HepG2 (cell line): ENCODE data around the gene ASTN2.

Source experiments
- AFF4 ChIP-seq: sonication (generic); formaldehyde crosslinking; IDR thresholded peaks from 2 replicates; pipeline ENCODE4 v1.4.0; 2020; ENCODE audit warnings: missing genetic modification reagents
- BHLHE40 ChIP-seq: IDR thresholded peaks from 2 replicates; pipeline ENCODE4 v1.6.1; 2011; ENCODE audit warnings: low read length, improper control_type of control experiment
- CREB3 ChIP-seq: sonication (generic); formaldehyde crosslinking; IDR thresholded peaks from 2 replicates; pipeline ENCODE4 v1.5.0; 2020; ENCODE audit warnings: missing genetic modification reagents
- DNMT3B ChIP-seq: conservative IDR thresholded peaks from 2 replicates; pipeline ENCODE4 v1.6.1; 2016; ENCODE audit warnings: missing biosample characterization, control low read depth
- EP300 ChIP-seq, 3 experiments: sonication (generic) in 1 of 3; formaldehyde crosslinking in 1 of 3; IDR thresholded peaks; 2 replicates each; pipeline versions ENCODE4 v1.5.1 to v1.6.1; 2011 to 2020; ENCODE audit warnings: low read depth in 2 of 3, low read length in 2 of 3, borderline replicate concordance in 1 of 3, improper control_type of control experiment in 1 of 3, mild to moderate bottlenecking in 1 of 3, missing genetic modification reagents in 1 of 3, moderate library complexity in 1 of 3
- ZNF34 ChIP-seq: sonication (generic); formaldehyde crosslinking; IDR thresholded peaks from 2 replicates; pipeline ENCODE4 v1.4.0; 2020; ENCODE audit warnings: mild to moderate bottlenecking, missing genetic modification reagents, borderline replicate concordance
- ZSCAN31 ChIP-seq: sonication (generic); formaldehyde crosslinking; IDR thresholded peaks from 2 replicates; pipeline ENCODE4 v1.5.0; 2020; ENCODE audit warnings: low read depth, mild to moderate bottlenecking, missing genetic modification reagents
- TF ChIP-seq, protein P1 (sequence below), 2 experiments: fragments of 450-650 bp in 1 of 2; sonication (generic) in 1 of 2; formaldehyde crosslinking; IDR thresholded peaks; 2 replicates each; pipeline versions ENCODE4 v1.5.0 to v1.8.0; 2020 to 2022; ENCODE audit warnings: mild to moderate bottlenecking in 1 of 2, missing genetic modification reagents in 1 of 2
- TF ChIP-seq, protein P2 (sequence below): sonication (generic); formaldehyde crosslinking; IDR thresholded peaks from 2 replicates; pipeline ENCODE4 v1.9.0; 2021; ENCODE audit warnings: missing genetic modification reagents, borderline replicate concordance
- TF ChIP-seq, protein P3 (sequence below): sonication (generic); formaldehyde crosslinking; IDR thresholded peaks from 2 replicates; pipeline ENCODE4 v1.5.0; 2020; ENCODE audit warnings: mild to moderate bottlenecking, missing genetic modification reagents, moderate library complexity

DNA sequence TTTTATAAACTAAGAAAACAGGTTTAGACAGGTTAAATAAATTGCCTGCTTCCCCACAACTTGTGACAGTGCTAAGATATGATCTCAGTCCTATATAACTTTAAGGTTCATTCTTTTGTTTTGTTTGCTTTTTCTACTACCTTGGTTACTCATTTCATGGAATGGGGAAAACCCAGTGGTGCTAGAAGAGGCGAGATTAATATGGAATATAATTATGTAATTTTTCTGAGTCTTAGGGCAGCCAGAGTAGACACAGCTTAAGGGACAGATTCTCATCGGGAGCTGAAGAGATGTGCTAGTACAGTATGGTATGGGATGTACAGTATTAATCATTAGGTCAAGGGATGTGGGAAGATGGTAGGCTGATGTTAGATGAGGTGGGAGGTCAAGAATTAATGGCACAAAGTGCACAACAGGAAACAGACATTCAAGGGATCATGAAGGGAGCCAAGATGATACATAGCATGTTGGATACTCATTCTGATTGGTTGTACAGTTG, 721.6 kb downstream of the ASTN2 start:
- no peak for TF ChIP-seq EP300 (IDR thresholded peaks at IDR 0.05; ENCODE audit: low read depth in 2 of 2, low read length in 2 of 2)
- TF ChIP-seq EP300 (CRISPR knock-in tag; IDR thresholded peaks at IDR 0.05; ENCODE audit: borderline replicate concordance), result no peak
- TF ChIP-seq, protein P1, sequence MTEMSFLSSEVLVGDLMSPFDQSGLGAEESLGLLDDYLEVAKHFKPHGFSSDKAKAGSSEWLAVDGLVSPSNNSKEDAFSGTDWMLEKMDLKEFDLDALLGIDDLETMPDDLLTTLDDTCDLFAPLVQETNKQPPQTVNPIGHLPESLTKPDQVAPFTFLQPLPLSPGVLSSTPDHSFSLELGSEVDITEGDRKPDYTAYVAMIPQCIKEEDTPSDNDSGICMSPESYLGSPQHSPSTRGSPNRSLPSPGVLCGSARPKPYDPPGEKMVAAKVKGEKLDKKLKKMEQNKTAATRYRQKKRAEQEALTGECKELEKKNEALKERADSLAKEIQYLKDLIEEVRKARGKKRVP (CRISPR knock-in tag; IDR thresholded peaks at IDR 0.05), result no peak
- TF ChIP-seq DNMT3B (CRISPR knock-in tag), result no peak
- TF ChIP-seq, protein P2, sequence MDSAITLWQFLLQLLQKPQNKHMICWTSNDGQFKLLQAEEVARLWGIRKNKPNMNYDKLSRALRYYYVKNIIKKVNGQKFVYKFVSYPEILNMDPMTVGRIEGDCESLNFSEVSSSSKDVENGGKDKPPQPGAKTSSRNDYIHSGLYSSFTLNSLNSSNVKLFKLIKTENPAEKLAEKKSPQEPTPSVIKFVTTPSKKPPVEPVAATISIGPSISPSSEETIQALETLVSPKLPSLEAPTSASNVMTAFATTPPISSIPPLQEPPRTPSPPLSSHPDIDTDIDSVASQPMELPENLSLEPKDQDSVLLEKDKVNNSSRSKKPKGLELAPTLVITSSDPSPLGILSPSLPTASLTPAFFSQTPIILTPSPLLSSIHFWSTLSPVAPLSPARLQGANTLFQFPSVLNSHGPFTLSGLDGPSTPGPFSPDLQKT (CRISPR knock-in tag), result no peak
- TF ChIP-seq BHLHE40, result no peak
- TF ChIP-seq AFF4 (CRISPR knock-in tag), result no peak
- no peak for TF ChIP-seq ZSCAN31 (CRISPR knock-in tag)
- TF ChIP-seq, protein P3, sequence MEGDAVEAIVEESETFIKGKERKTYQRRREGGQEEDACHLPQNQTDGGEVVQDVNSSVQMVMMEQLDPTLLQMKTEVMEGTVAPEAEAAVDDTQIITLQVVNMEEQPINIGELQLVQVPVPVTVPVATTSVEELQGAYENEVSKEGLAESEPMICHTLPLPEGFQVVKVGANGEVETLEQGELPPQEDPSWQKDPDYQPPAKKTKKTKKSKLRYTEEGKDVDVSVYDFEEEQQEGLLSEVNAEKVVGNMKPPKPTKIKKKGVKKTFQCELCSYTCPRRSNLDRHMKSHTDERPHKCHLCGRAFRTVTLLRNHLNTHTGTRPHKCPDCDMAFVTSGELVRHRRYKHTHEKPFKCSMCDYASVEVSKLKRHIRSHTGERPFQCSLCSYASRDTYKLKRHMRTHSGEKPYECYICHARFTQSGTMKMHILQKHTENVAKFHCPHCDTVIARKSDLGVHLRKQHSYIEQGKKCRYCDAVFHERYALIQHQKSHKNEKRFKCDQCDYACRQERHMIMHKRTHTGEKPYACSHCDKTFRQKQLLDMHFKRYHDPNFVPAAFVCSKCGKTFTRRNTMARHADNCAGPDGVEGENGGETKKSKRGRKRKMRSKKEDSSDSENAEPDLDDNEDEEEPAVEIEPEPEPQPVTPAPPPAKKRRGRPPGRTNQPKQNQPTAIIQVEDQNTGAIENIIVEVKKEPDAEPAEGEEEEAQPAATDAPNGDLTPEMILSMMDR (CRISPR knock-in tag), result no peak
- TF ChIP-seq CREB3 (CRISPR knock-in tag), result no peak
- no peak for TF ChIP-seq ZNF34 (CRISPR knock-in tag)
